ENCODE results near the gene CD74. TPM values are rescaled to one million over a fixed set of nuclear protein-coding genes. Genes with fewer than 3 reads are reported as not detected.
"Not testable (repeated sequence)": the region's sequence is repeated elsewhere in the genome, so short reads cannot be mapped to it uniquely, and the experiment has no call there.

Gene CD74
- 100 to 1,000 TPM; 111 to 256 TPM for polyA plus RNA-seq

GRCh38 chr5:150412319-150413175 is at the start of gene CD74:
TSS of gene CD74 (minus strand) at chr5:150412910. CDS start at chr5:150412749, 161 bp downstream.
- H3K27ac ChIP-seq (ENCODE audit: low read depth in 2 of 2, low read length in 1 of 2) = peak within 1 kb of the TSS; percentile 71 to 88
- no peaks in the 10 kb centered on the region for H3K27me3 ChIP-seq (ENCODE audit: control insufficient read depth in 1 of 2, insufficient read depth in 2 of 2, low read length in 2 of 2)
- peak within 1 kb of the TSS; percentile 52 to 53 for H3K4me3 ChIP-seq (ENCODE audit: low read depth in 1 of 2, low read length in 2 of 2)
- H3K9me3 ChIP-seq (ENCODE audit: control insufficient read depth in 2 of 2, insufficient read depth in 1 of 2, low read depth in 1 of 2, low read length in 1 of 2) = no peaks in the 10 kb centered on the region
- WGBS, 2 donors = 7 to 19% methylated on average over 20 of the region's 20 CpGs
- H3K4me1 ChIP-seq (ENCODE audit: control insufficient read depth in 2 of 2, insufficient read depth in 2 of 2, low read length in 1 of 2) = peaks cover 4 to 8% of the 10 kb centered on the region in 2 donors
- H3K36me3 ChIP-seq (ENCODE audit: control insufficient read depth in 2 of 2, insufficient read depth in 2 of 2, low read length in 1 of 2) = no peaks in the 10 kb centered on the region

- no peaks in the 10 kb centered on the region for H3K4me1 ChIP-seq (ENCODE audit: control insufficient read depth in 2 of 2, insufficient read depth in 2 of 2, low read length in 1 of 2)
- no peaks in the 10 kb centered on the region for H3K27me3 ChIP-seq (ENCODE audit: control insufficient read depth in 1 of 2, insufficient read depth in 2 of 2, low read length in 2 of 2)
- no peak overlapping the region for H3K4me3 ChIP-seq (ENCODE audit: low read depth in 1 of 2, low read length in 2 of 2)
- H3K36me3 ChIP-seq (ENCODE audit: control insufficient read depth in 2 of 2, insufficient read depth in 2 of 2, low read length in 1 of 2) = no peaks in the 10 kb centered on the region
- WGBS, 2 donors = 60 to 69% methylated on average over 2 of the region's 2 CpGs
- no peaks in the 10 kb centered on the region for H3K9me3 ChIP-seq (ENCODE audit: control insufficient read depth in 2 of 2, insufficient read depth in 1 of 2, low read depth in 1 of 2, low read length in 1 of 2)
- H3K27ac ChIP-seq (ENCODE audit: low read depth in 2 of 2, low read length in 1 of 2) = no peak overlapping the region
These were observed 48.5 kb upstream of the CD74 start for GRCh38 chr5:150461231-150461630.

- 57 to 76% methylated on average over 2 of the region's 2 CpGs for WGBS, 2 donors
- no peak overlapping the region for H3K4me3 ChIP-seq (ENCODE audit: low read depth in 1 of 2, low read length in 2 of 2)
- H3K27ac ChIP-seq (ENCODE audit: low read depth in 2 of 2, low read length in 1 of 2) = no peak overlapping the region
- no peaks in the 10 kb centered on the region for H3K4me1 ChIP-seq (ENCODE audit: control insufficient read depth in 2 of 2, insufficient read depth in 2 of 2, low read length in 1 of 2)
- no peaks in the 10 kb centered on the region for H3K27me3 ChIP-seq (ENCODE audit: control insufficient read depth in 1 of 2, insufficient read depth in 2 of 2, low read length in 2 of 2)
- H3K9me3 ChIP-seq (ENCODE audit: control insufficient read depth in 2 of 2, insufficient read depth in 1 of 2, low read depth in 1 of 2, low read length in 1 of 2) = no peaks in the 10 kb centered on the region
- H3K36me3 ChIP-seq (ENCODE audit: control insufficient read depth in 2 of 2, insufficient read depth in 2 of 2, low read length in 1 of 2) = no peaks in the 10 kb centered on the region
These were observed 48.1 kb upstream of the CD74 start for GRCh38 chr5:150460781-150461180.

GRCh38 chr5:150458802-150459557 is 46.3 kb upstream of the CD74 start:
- H3K27me3 ChIP-seq (ENCODE audit: control insufficient read depth in 1 of 2, insufficient read depth in 2 of 2, low read length in 2 of 2) = no peaks in the 10 kb centered on the region
- no peak overlapping the region for H3K4me3 ChIP-seq (ENCODE audit: low read depth in 1 of 2, low read length in 2 of 2)
- WGBS, 2 donors = 19% methylated on average over 36 of the region's 36 CpGs
- no peaks in the 10 kb centered on the region for H3K9me3 ChIP-seq (ENCODE audit: control insufficient read depth in 2 of 2, insufficient read depth in 1 of 2, low read depth in 1 of 2, low read length in 1 of 2)
- no peaks in the 10 kb centered on the region for H3K36me3 ChIP-seq (ENCODE audit: control insufficient read depth in 2 of 2, insufficient read depth in 2 of 2, low read length in 1 of 2)
- peak overlapping the region in 1 of 2 donors; percentile 62 for H3K27ac ChIP-seq (ENCODE audit: low read depth in 2 of 2, low read length in 1 of 2)
- no peaks in the 10 kb centered on the region for H3K4me1 ChIP-seq (ENCODE audit: control insufficient read depth in 2 of 2, insufficient read depth in 2 of 2, low read length in 1 of 2)

GRCh38 chr5:150457562-150458240 is 45.0 kb upstream of the CD74 start:
- Histone ChIP-seq H3K27me3 (ENCODE audit: control insufficient read depth in 1 of 2, insufficient read depth in 2 of 2, low read length in 2 of 2) (no peaks in the 10 kb centered on the region), H3K4me1 (ENCODE audit: control insufficient read depth in 2 of 2, insufficient read depth in 2 of 2, low read length in 1 of 2) (no peaks in the 10 kb centered on the region), H3K36me3 (ENCODE audit: control insufficient read depth in 2 of 2, insufficient read depth in 2 of 2, low read length in 1 of 2) (no peaks in the 10 kb centered on the region), H3K9me3 (ENCODE audit: control insufficient read depth in 2 of 2, insufficient read depth in 1 of 2, low read depth in 1 of 2, low read length in 1 of 2) (no peaks in the 10 kb centered on the region), H3K4me3 (ENCODE audit: low read depth in 1 of 2, low read length in 2 of 2) (no peak overlapping the region), H3K27ac (ENCODE audit: low read depth in 2 of 2, low read length in 1 of 2) (no peak overlapping the region)
- 83 to 90% methylated on average over 16 of the region's 16 CpGs for WGBS, 2 donors

GRCh38 chr5:150457121-150457520 is 44.4 kb upstream of the CD74 start:
- no peaks in the 10 kb centered on the region for H3K4me1 ChIP-seq (ENCODE audit: control insufficient read depth in 2 of 2, insufficient read depth in 2 of 2, low read length in 1 of 2)
- H3K9me3 ChIP-seq (ENCODE audit: control insufficient read depth in 2 of 2, insufficient read depth in 1 of 2, low read depth in 1 of 2, low read length in 1 of 2) = no peaks in the 10 kb centered on the region
- no peak overlapping the region for H3K27ac ChIP-seq (ENCODE audit: low read depth in 2 of 2, low read length in 1 of 2)
- H3K4me3 ChIP-seq (ENCODE audit: low read depth in 1 of 2, low read length in 2 of 2) = no peak overlapping the region
- H3K36me3 ChIP-seq (ENCODE audit: control insufficient read depth in 2 of 2, insufficient read depth in 2 of 2, low read length in 1 of 2) = no peaks in the 10 kb centered on the region
- H3K27me3 ChIP-seq (ENCODE audit: control insufficient read depth in 1 of 2, insufficient read depth in 2 of 2, low read length in 2 of 2) = no peaks in the 10 kb centered on the region
- 55 to 56% methylated on average over 6 of the region's 6 CpGs for WGBS, 2 donors

GRCh38 chr5:150454492-150455229 is 42.0 kb upstream of the CD74 start:
- H3K27ac ChIP-seq (ENCODE audit: low read depth in 2 of 2, low read length in 1 of 2) = no peak overlapping the region
- no peaks in the 10 kb centered on the region for H3K9me3 ChIP-seq (ENCODE audit: control insufficient read depth in 2 of 2, insufficient read depth in 1 of 2, low read depth in 1 of 2, low read length in 1 of 2)
- no peaks in the 10 kb centered on the region for H3K27me3 ChIP-seq (ENCODE audit: control insufficient read depth in 1 of 2, insufficient read depth in 2 of 2, low read length in 2 of 2)
- H3K4me1 ChIP-seq (ENCODE audit: control insufficient read depth in 2 of 2, insufficient read depth in 2 of 2, low read length in 1 of 2) = no peaks in the 10 kb centered on the region
- H3K4me3 ChIP-seq (ENCODE audit: low read depth in 1 of 2, low read length in 2 of 2) = no peak overlapping the region
- WGBS, 2 donors = 69 to 78% methylated on average over 9 of the region's 9 CpGs
- no peaks in the 10 kb centered on the region for H3K36me3 ChIP-seq (ENCODE audit: control insufficient read depth in 2 of 2, insufficient read depth in 2 of 2, low read length in 1 of 2)

GRCh38 chr5:150454027-150454426 is 41.3 kb upstream of the CD74 start:
- H3K36me3 ChIP-seq (ENCODE audit: control insufficient read depth in 2 of 2, insufficient read depth in 2 of 2, low read length in 1 of 2); H3K9me3 ChIP-seq (ENCODE audit: control insufficient read depth in 2 of 2, insufficient read depth in 1 of 2, low read depth in 1 of 2, low read length in 1 of 2); H3K4me1 ChIP-seq (ENCODE audit: control insufficient read depth in 2 of 2, insufficient read depth in 2 of 2, low read length in 1 of 2); H3K27ac ChIP-seq (ENCODE audit: low read depth in 2 of 2, low read length in 1 of 2); H3K4me3 ChIP-seq (ENCODE audit: low read depth in 1 of 2, low read length in 2 of 2); H3K27me3 ChIP-seq (ENCODE audit: control insufficient read depth in 1 of 2, insufficient read depth in 2 of 2, low read length in 2 of 2): not testable (repeated sequence)
- 63 to 64% methylated on average over 6 to 8 of the region's 8 CpGs for WGBS, 2 donors

- WGBS, 2 donors = 94 to 98% methylated on average over 4 of the region's 4 CpGs
- H3K4me3 ChIP-seq (ENCODE audit: low read depth in 1 of 2, low read length in 2 of 2) = no peak overlapping the region
- H3K27ac ChIP-seq (ENCODE audit: low read depth in 2 of 2, low read length in 1 of 2) = no peak overlapping the region
- H3K27me3 ChIP-seq (ENCODE audit: control insufficient read depth in 1 of 2, insufficient read depth in 2 of 2, low read length in 2 of 2) = no peaks in the 10 kb centered on the region
- no peaks in the 10 kb centered on the region for H3K9me3 ChIP-seq (ENCODE audit: control insufficient read depth in 2 of 2, insufficient read depth in 1 of 2, low read depth in 1 of 2, low read length in 1 of 2)
- no peaks in the 10 kb centered on the region for H3K4me1 ChIP-seq (ENCODE audit: control insufficient read depth in 2 of 2, insufficient read depth in 2 of 2, low read length in 1 of 2)
- no peaks in the 10 kb centered on the region for H3K36me3 ChIP-seq (ENCODE audit: control insufficient read depth in 2 of 2, insufficient read depth in 2 of 2, low read length in 1 of 2)
These were observed 40.2 kb upstream of the CD74 start for GRCh38 chr5:150452914-150453313.

Measured in esophagus (tissue), 2 donors.